ENCODE results near the gene LIPG.

LIPG gene

GRCh38 chr18:49610022-49610445 lies 48.2 kb downstream of the LIPG start:
- no peak for DNase-seq (ENCODE audit: low spot score)

- DNase-seq (ENCODE audit: low spot score): no peak
Observed at GRCh38 chr18:49611316-49611715, 49.5 kb downstream of the LIPG start.

DNA sequence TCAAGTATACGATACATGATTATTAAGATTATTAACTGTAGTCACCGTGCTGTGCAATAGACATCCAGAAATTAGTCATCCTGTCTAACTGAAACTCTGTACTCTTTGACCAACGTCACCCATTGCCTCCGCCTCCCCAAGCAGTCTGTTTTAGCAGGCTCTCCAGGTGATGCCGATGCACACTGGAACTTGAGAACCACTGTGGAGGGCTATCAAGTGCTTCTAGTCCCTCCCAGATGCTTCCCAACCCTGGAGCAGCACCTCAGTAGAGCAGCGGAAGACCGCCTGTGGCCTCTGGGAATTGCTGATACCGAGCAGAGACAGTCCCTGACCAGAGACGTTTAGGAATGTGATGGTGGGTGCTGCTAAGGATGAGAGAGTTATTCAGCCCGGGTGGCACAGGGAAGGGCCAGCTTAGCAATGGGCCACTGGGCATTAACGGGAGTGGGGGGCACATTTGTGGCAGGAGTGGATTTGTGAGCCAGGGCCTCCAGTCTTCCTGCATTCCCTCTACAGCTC lies 50.7 kb downstream of the LIPG start:
- DNase-seq (ENCODE audit: low spot score): no peak

DNA sequence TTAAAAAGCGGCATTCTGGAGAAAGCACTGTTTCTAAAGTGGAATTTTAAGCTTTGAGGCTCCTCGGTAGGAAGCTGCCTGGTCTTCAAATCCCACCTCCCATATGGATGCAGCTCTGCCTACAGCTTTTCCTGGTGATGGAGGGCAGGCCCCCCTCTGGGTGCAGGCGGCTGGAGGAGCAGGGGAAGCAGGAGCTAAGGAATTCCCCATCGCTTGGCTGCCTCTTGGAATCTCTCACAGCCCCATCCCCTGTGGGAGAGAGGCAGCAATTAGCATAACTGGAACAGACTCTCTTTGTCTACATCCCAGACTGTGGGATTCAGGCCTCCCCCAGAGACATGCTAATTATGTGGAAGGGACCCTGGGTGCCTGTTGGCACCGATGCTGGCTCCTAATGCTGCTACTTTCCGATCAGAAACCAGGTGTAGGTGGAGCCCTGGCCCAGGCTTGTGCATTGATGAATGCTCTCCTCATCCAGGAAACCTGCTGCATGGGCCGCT lies 51.3 kb downstream of the LIPG start:
- no peak for DNase-seq (ENCODE audit: low spot score)

GRCh38 chr18:49613641-49614151 lies 51.8 kb downstream of the LIPG start:
- no peak for DNase-seq (ENCODE audit: low spot score)

GRCh38 chr18:49616618-49617328 lies 54.9 kb downstream of the LIPG start:
- DNase-seq (ENCODE audit: low spot score): no peak

DNA sequence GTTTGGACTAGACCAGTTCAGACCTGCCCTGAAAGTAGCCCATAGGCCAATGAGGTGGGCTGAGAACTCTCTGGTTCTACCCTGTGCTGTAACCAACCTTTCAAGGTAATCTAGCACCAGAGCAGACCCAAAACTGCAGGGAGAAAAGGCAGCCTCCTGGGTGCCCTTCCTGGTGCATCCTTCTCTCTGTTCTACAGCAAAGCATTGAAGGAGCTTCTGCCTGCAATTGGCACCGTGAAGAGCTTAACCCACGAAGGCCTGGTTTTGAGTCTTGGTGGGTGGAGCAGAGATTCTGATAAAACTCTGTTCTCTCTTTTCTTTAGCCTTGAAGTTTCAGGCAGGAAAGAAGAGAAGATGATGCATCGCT lies 55.5 kb downstream of the LIPG start:
- DNase-seq (ENCODE audit: low spot score): no peak

DNA sequence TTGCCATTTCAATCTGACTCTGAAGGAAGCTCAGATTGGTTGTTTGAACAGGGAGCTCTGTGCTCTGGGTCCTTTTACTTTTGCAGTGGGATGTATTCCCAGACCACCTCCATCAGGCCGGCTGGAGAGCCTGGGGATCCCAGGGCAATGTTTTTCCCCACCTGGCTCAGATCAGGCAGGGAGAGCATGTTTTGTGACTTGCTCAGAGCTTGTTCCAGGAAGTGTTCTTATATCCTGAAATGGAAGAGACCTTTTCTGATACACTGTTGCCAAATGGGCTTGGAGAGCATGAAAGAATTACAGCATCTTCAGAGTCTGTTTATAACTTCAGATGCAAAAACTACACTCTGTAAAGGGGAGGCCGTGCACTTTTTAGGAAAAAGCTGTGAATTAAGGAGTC lies 56.0 kb downstream of the LIPG start:
- no peak for DNase-seq (ENCODE audit: low spot score)

GRCh38 chr18:49618742-49619681 lies 57.2 kb downstream of the LIPG start:
- DNase-seq (ENCODE audit: low spot score): no peak

DNA sequence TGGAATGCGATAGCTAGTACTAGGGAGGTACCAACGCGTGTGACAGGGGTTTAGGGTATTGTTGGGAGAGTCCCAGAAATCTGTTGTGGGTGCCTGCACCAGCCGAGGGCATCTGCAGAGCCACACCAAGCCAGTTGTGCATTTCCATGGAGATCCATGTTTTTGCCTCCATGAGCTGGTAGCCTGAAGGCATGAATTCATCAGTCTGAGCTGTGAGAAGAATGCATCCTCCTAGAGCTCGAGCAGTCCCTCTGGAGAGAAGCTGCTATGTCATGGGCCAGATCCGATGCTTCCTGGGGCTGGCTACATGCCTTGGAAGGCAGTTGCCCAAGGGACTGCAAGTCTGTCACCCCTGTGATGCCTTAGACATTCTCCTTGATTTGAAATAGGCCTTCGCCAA lies 57.9 kb downstream of the LIPG start:
- DNase-seq (ENCODE audit: low spot score): no peak

DNA sequence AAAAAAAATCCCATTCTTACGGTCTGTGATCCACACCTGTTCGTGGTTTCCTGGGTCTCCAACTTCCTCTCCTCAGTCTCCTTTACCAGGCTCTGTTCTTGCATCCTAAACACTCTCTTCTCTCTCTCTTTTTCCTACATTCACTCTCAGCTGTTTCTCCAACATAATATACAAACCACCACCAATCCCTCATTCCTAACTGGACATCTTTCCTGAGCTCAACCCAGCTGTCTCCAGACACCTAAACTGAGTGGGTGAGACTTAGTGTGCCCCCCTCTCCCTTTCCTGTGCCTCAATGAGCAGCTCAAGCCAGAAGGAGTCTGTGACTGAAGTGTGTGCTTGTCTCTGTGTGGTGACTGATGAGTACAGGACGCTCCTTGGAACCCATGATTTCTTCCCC lies 59.4 kb downstream of the LIPG start:
- DNase-seq (ENCODE audit: low spot score): no peak

GRCh38 chr18:49621717-49622351 lies 60.0 kb downstream of the LIPG start:
- DNase-seq (ENCODE audit: low spot score): no peak

DNA sequence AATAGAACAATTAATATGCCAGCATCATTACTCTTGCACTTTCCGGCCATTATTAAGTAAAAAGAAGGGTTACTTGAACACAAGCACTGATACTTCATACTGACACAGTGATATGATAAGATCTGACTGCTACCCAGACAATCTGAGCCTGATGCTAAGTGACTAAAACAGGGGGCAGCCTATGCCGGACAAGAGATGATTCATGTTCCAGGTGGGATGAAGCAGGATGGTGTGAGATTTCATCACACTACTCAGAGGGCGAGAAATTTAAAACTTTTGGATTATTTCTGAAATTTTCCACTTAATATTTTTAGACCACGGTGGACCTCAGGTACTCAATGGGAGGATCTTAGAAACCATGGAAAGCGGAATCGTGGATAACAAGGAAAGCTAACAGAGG lies 61.7 kb downstream of the LIPG start:
- DNase-seq (ENCODE audit: low spot score): no peak

DNA sequence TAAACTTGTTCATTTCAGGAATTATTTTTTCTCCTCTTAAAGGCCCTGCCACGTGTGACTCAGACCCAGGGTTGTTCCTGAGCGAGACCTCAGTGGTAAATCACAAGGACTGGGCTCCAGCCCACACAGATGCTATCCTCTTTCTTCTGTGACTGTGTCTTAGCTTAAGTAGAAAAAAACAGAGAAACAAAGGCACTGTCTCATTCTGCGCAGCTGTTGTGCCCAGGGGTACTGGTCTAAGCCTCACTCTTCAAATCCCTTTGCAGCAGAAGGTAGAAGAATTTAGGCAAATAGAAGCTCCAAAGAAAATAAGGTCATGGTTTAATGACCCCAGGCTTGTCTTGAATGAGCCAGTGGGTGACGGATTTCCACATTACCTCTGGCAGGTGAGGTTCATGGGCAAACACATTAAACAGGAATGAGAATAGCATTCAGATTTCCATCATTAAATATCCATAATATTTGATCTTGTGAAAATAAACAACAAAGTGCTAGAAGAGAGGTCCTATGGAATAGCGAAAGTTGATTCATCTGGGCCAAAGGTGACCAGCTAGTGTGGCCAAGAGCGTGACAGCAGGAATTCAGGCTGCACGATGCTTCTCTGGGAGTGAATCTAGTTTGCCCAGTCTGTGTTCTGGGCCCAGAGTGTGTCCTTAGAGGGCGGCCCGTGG lies 63.3 kb downstream of the LIPG start:
- DNase-seq (ENCODE audit: low spot score): no peak

GRCh38 chr18:49626842-49627467 lies 65.1 kb downstream of the LIPG start:
- DNase-seq (ENCODE audit: low spot score): no peak

GRCh38 chr18:49628119-49628518 lies 66.3 kb downstream of the LIPG start:
- no peak for DNase-seq (ENCODE audit: low spot score)

DNA sequence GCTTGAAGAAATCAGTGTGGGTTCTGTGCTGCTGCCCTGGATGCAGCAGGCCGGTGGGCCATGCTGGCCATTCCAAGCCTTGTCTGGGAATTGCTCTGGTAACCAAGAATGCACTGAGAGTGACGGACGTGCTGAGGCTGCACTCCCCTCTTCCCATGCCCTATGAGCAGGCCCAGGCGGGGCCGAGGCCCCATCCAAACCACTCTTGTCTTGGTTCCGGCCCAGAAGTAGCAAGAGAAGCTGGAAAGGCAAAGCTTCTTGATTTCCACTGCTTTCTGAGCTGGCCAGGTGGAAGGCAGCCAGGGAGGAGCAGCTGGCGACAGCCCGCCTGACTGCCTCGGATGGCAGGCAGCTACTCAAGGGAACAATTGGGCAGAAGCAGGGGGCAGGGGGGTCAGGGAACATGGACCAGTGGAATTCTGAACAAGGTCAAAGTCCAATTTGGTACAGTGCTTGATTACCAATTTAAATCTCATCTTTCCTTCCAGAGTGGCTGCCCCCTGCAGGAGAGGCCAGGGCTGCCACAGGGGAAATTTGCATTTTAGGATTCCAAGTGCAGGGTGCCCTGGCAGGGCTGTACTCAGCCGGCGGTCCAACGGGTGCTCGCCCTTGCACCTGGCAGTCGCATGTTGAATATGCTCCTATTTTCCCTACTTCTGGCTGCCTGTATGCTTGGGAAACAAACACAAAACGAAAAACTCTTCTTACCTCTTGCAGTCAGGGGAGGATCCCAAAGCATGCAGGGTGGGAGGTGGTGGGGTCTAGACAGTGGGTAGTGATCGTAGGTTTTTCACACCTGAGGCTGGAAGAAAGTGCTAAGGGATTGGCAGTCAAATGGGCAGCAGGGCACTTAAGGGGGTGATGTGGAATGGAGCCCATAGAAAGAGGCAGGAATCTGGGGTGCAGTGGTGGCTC lies 67.3 kb downstream of the LIPG start:
- DNase-seq (ENCODE audit: low spot score): no peak

GRCh38 chr18:49630246-49630699 lies 68.4 kb downstream of the LIPG start:
- DNase-seq (ENCODE audit: low spot score): no peak

DNA sequence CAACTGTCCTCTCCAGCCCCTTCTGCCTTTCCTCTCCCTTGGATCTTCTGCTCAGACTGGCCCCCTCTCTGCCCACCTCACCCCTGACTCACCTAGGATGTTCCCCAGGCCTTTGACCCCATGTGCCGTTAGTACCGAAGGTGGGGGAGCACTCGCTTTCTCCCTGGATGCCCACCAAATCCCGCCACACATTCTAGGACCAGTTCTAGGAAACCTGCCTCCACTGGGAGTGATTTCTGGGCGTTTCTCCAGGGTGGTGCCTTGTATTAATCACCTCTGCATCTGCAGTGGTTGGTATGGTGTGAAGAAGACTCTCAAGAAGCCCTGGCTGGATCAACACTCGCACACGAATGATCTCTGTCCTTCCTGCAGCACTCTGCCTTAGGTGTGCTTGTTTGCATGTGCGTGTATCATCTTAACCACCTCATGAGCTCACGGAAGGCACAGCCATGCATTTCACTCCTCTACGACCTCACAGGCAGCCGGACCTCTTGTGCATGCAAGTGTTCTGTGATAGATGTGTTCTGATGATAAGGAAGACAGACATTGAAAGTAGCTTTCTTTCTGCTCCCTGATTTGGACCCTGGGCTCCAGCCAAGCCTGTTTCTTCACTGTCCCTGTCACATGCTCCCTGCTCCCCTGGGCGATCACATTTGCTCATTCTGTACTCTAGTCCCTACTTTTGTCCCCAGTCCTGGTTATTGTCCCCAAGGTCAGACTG lies 69.4 kb downstream of the LIPG start:
- DNase-seq (ENCODE audit: low spot score): no peak

Measured in SK-N-DZ (cell line).